HG03103 (cell line): ENCODE data around the gene CSGALNACT2.
"Not testable (repeated sequence)": the region's sequence is repeated elsewhere in the genome, so short reads cannot be mapped to it uniquely, and the experiment has no call there.

Source experiments
- ATAC-seq: cut with Tn5 transposase; IDR thresholded peaks from one replicate; pipeline ENCODE4 v1.9.1; 2021; ENCODE audit warnings: low read depth; ENCODE audit not compliant: unreplicated experiment

The CSGALNACT2 gene

DNA sequence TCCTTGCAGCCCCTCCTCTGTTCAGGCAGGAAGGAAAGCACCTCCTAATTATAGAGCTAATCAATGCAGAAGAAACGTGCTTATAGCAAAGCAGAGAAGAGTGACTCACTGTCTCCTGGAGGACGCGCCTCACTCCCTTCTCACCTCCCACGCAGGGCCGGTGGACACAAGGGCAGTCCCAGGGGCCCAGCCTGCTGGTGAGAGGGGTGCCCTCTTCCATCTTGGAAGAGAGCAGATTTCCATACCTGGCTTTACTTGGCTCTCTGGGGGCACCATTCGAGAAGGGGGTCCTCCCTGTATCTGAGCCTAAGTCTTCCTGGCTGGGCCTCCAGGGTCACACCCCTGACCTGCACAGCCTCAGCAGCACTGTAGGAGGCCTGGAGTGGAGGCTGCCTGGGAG is 72.8 kb downstream of the CSGALNACT2 start:
- no peak for ATAC-seq

GRCh38 chr10:43211431-43212042 is 73.3 kb downstream of the CSGALNACT2 start:
- ATAC-seq = no peak

- no peak for ATAC-seq
These were observed 73.9 kb downstream of the CSGALNACT2 start for GRCh38 chr10:43212043-43212721.

DNA sequence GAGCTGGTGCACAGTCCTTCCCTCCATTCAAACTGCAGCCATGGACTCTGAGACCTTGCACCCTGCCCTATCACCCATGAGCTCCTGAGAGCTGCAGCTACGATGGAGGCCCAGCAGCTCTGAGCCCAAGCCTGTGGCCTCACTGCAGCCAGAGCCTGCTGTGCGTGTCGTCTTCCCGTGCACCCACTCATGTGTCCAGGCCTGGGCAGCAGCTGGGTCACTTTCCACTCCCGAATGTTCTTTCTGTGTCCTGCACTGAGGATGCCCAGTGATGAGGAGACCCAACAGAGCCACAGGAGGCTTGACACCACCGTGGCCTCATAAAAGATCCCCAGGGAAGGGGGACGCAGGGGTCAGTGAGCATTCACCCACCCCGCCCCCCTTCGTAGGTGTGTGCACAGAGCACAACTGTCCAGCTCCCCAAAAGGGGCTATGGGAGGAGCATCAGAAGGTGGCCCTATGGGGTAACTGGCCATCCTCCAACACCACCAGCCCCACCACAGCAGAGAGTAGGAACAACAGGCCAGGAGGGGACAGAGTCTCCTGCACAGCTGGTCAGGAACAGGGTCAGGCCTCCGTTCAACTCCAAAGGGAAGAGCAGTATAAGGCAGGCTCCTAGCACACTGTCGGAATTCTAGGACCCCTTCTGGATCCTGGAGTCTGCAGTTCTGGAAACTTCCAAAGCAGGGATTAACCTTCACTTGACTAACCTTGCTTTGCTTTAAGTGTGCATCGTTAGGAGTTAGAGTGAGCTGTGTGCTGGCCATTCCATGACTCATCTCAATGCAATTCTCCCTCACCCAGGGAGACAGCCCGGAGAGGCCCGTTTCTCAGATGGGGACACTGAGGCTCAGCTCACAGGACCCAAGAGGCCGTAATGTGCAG is 76.1 kb downstream of the CSGALNACT2 start:
- ATAC-seq = no peak

DNA sequence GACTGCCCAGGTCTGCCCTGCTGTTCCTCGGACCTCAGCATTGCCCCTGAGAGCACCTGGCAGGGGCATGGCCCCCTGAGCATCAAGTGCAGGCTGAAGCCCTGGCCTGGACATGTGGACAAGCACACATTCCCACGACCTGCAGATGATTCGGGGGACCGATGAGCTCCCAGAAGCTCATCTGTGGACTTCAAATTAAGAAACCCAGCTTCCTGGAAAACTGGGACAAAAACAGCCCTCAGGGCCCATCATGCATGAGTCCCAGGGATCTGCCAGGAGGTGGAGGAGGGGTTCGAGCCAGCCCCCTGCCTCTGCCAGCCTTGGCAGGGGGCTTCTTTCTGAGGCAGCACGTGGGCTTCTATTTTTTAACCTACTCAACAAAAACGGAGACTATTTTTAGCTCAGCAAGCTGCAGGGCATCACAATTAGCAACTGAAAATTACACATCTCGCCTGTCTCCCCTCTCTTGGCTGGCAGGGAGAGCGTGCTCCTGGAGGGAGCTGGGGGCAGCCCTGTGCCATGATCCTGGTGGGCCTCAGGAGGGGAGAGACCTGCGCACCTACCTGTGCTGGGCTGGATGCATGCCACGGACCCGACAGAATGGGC is 76.8 kb downstream of the CSGALNACT2 start:
- no peak for ATAC-seq

DNA sequence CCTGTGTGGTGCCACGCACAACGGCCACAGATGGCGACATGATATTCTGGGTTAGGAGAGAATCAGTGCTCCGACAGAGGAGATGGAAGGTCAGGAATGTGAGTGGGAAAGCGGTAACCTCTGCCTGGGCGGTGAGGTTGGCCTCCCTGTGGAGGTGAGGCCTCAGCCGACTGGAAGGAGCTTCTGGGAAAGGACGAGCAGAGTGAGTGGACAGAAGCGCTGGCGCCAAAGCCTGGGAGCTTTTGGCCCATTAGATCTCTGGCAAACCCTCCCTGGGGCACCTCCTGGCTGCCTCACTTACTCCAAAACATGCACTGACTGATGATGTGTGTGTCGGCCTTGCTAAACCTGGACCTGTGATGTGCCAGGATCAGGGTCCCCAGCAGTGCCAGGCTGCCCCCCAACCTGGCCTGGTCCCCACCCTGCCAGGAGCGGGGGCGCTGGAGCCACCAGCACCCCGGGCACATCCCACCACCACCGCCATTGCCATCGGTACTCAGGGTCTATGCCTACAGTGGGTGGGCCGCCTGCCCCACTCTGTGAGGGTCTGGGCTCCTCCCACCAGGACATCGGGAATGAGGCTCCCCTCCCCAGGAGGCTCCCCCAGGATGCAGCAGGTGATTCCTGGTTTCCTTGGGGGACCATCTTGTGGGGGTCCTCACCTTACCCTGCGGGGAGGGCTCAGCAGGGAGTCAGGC is 77.7 kb downstream of the CSGALNACT2 start:
- ATAC-seq = no peak

- ATAC-seq = no peak
These were observed 78.8 kb downstream of the CSGALNACT2 start for GRCh38 chr10:43216931-43217562.

- ATAC-seq = no peak
These were observed 79.4 kb downstream of the CSGALNACT2 start for GRCh38 chr10:43217563-43218205.

DNA sequence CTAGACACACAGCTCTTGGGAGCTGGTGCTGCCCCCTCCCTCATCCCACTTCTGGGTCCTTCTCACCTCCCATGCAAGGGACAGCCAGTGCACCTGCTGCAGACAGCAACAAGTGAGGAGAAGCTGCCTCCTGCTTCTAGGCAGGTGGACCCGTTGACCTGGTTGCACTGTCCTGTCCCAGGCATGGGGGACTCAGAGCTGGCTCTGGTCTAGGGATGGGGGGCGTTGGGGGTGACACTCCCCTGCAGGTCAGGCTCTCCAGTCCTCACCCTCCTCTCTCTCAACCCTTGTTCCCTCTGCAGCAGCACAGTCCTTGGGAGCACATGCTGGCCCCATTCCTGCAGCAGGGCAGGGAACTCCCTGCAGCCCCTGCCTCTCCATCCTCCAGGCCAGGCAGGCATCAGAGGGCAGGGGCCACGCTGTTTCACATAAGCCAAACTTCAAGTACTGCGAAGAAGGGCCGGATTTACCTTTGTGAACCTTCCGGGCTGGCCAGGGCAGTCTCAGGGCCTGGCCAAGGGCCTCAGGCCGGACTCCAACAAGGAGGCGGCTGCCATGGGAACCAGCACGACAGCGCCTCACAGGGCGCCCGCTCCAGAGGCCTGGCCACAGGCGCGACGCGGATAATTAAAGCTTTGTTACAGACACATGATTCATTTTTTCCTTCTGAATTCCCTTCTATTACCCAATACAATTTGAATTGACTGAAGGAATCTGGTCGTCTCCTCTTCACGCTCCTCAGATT is 80.1 kb downstream of the CSGALNACT2 start:
- no peak for ATAC-seq

GRCh38 chr10:43218951-43219837 is 80.9 kb downstream of the CSGALNACT2 start:
- ATAC-seq = no peak

DNA sequence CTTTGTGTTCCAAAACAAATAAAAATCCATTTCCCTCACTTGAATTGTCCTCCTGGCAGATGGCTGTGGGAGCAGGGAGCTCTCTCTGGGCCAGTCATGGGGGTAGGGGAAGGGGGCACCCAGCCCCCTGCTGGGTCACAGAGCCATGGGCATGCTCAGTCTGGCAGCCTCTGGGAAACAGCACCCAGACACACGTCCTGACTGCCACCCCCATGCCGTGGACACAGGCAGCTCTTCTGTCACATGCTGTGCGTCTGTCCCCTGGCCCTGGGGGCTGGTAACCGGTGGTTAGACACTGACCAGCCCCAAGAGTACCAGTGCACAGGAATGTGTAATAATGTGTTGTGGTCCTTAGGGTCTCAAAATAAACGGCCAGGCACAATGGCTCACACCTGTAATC is 81.6 kb downstream of the CSGALNACT2 start:
- no peak for ATAC-seq

DNA sequence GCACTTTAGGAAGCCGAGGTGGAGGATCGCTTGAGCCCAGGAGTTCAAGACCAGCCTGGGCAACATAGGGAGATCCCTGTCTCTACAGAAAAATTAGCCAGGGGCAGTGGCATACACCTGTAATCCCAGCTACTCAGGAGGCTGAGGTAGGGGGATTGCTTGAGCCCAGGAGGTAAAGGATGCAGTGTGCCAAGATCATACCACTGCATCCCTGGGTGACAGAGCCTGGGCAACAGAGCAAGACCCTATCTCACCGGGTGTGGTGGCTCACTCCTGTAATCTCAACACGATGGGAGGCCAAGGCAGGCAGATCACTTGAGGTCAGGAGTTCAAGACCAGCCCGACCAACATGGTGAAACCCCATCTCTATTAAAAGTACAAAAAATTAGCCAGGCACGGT is 82.0 kb downstream of the CSGALNACT2 start:
- not testable (repeated sequence) for ATAC-seq

GRCh38 chr10:43220657-43221418 is 82.6 kb downstream of the CSGALNACT2 start:
- ATAC-seq = no peak

- no peak for ATAC-seq
These were observed 83.4 kb downstream of the CSGALNACT2 start for GRCh38 chr10:43221419-43222209.

DNA sequence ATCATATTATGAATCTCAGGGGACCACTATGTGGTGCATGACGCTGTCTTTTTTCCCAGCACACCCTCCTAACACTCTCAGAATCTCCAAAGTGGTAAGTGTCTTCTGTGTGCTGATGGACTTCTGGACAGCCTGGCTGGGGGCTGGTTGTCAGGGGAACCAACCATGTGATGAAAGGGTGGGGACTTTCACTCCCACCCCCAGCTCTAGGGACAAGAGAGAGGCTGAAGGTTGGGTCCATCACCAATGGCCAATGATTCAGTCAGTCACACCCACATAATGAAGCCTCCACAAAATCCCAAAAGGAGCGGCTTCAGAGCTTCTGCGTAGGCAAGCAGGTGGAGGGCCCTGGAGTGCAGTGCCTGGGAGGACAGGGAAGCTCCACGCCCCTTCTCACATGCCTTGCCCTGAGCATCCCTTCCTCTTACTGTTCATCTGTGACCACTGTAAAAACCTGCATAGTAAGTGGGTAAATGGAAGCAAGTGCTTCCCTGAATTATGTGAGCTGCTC is 84.0 kb downstream of the CSGALNACT2 start:
- ATAC-seq = no peak

DNA sequence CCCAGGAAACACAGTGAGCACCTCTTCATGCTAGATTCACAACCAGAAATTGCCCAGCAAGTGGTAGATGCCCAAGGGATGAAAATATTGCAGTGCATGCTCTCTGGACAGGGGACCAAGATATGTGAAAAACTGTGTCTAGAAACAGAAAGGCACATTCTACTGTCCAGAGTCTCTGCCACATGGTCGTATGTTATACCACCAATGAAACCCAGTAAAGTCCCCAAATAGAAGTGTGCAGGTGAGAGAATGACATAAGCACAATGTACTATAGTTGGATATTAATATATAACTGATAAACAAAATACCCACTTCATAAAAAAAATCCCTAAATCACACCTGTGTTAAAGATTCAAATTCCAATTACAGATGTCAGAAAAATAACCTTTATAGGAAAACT is 84.8 kb downstream of the CSGALNACT2 start:
- no peak for ATAC-seq
